GM12864 (cell line): ENCODE measurements around the gene CIPC.

Experiments
- DNase-seq: peaks from one replicate; pipeline ENCODE4 v3.0.0-alpha.2; 2011; ENCODE audit warnings: low read depth
- H3K4me3 ChIP-seq: 2 replicates; pipeline ENCODE4 v1.5.1; 2011; ENCODE audit warnings: mild to moderate bottlenecking, low read depth, low read length, control low read depth
- TF ChIP-seq, protein P1 (sequence below): IDR thresholded peaks from 2 replicates; pipeline ENCODE4 v1.5.1; 2011; ENCODE audit warnings: low read depth, mild to moderate bottlenecking, moderate library complexity, low read length, control low read depth, inconsistent platforms; ENCODE audit errors: missing control alignments

Gene CIPC

DNA sequence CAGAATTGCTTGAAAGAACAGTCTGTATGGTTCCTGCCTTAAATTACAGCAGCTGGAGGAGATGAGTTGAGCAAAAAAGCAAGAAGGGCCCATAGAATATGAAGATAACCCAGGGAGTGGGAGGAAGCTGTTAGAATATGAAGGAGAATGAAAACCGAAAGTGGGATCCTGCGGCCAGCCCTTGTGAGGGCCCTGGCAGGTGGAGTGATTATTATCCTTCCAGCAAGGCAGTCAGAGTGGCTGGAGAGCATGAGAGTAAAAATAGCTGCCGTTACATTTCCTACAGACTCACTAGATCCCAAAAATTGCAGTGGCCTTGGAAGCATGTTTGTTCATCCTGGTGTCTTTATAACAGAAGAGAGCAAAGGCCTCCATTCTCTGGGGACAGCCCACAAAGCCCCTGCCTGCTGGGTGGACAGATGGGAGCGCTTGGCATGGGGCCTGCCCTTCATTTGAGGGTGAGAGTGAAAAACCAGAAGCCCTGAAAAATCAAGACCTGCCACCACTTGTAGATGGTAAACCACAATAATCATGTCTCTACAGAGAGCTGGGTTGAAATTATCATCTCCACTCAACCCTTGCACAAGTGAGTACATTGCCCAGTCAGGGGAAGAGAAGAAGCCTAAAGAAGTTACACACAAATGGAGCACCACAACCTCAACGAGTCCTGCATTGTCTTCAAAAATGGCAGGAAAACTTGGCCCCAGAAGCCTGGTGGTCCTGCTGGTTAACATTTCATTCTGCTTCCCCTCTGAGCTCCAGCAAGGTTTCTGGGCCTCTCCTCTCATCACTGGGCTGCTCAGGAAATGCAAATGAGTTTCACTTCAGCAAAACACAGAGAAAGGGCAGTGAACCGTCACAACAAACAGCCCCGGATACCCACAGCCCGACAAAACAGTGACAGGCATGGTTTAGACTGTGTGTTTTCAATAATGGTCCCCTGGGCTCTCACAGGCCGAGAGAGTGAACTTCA, 23.0 kb downstream of the CIPC start:
- DNase-seq = peak; percentile 90
- peak overlapping the region; percentile 1; the same call in 1 of the 2 replicates for H3K4me3 ChIP-seq
- TF ChIP-seq, protein P1, sequence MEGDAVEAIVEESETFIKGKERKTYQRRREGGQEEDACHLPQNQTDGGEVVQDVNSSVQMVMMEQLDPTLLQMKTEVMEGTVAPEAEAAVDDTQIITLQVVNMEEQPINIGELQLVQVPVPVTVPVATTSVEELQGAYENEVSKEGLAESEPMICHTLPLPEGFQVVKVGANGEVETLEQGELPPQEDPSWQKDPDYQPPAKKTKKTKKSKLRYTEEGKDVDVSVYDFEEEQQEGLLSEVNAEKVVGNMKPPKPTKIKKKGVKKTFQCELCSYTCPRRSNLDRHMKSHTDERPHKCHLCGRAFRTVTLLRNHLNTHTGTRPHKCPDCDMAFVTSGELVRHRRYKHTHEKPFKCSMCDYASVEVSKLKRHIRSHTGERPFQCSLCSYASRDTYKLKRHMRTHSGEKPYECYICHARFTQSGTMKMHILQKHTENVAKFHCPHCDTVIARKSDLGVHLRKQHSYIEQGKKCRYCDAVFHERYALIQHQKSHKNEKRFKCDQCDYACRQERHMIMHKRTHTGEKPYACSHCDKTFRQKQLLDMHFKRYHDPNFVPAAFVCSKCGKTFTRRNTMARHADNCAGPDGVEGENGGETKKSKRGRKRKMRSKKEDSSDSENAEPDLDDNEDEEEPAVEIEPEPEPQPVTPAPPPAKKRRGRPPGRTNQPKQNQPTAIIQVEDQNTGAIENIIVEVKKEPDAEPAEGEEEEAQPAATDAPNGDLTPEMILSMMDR = no peak

DNA sequence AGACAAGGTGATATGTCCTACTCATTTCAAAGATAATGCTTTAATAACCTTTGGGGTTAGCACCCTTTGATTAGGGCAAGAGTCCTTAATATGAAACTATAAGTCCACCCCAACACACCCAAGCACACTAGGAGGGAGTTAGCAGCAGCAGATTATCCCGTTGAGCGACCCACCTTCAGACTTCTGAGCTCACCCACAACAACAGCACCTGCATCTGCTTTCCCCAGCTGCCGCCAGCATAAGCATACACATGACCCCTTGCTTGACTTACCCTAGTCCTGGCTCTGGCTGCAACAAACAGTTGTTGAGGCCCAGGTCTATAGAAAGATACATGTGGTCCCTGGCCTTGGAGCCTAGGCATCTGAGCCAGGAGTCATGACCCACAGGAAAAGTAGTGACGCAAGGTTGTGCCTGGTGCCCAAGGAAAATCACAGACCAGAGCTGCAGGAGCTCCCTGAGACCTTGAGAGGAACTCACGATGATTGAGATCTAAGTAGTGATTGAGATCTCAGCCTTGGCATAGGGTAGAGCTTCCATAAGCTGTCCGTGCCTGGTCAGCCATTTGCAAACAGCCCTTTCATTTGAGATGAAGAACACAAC, 24.6 kb downstream of the CIPC start:
- no peak overlapping the region for H3K4me3 ChIP-seq
- no peak for DNase-seq
- TF ChIP-seq, protein P1 = no peak

DNA sequence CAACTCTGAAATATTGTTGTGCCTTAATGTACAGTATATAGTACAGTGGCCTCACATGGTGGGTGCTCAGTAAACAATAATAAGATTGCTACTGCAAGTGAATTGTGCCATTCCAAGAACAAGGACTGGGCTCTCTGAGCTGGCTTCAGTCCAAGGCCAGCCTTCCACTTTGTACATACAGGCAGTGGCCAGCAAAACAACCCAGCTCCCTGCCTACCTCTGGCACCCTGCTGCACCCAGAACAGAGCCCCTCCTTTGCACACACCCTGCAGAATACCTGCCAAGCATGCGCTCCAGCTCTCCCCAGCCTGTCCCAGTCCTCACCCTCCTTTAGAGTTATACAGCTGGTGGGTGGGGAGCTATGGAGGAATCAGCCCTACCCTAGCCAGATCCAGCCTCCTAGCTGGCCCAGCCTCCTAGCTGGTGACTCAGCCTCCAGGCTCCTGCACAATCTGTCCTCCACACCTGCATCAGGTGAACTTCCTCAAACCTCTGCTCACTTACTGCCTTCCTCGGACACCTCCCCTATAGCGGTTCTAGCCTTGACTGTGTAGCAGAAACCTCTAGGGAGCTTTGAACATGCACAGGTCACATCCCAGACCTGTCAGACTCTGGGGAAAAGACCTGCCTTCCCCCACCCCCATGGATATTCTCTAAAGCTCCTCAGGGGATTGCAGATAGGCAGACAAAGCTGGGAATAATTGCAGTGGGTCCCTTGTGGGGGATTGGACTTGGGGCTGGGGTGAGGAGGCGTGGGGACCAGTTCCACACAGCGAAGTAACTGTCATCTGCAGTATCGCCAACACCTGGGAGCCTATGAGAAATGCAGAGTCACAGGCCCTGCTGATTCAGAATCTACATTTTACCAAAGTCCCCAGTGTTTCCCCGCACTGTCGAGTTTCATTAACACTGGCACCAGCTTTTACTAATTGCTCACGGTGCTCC, 25.6 kb downstream of the CIPC start:
- H3K4me3 ChIP-seq = no peak overlapping the region; the same call in 1 of the 2 replicates
- TF ChIP-seq, protein P1 = no peak
- no peak for DNase-seq

DNA sequence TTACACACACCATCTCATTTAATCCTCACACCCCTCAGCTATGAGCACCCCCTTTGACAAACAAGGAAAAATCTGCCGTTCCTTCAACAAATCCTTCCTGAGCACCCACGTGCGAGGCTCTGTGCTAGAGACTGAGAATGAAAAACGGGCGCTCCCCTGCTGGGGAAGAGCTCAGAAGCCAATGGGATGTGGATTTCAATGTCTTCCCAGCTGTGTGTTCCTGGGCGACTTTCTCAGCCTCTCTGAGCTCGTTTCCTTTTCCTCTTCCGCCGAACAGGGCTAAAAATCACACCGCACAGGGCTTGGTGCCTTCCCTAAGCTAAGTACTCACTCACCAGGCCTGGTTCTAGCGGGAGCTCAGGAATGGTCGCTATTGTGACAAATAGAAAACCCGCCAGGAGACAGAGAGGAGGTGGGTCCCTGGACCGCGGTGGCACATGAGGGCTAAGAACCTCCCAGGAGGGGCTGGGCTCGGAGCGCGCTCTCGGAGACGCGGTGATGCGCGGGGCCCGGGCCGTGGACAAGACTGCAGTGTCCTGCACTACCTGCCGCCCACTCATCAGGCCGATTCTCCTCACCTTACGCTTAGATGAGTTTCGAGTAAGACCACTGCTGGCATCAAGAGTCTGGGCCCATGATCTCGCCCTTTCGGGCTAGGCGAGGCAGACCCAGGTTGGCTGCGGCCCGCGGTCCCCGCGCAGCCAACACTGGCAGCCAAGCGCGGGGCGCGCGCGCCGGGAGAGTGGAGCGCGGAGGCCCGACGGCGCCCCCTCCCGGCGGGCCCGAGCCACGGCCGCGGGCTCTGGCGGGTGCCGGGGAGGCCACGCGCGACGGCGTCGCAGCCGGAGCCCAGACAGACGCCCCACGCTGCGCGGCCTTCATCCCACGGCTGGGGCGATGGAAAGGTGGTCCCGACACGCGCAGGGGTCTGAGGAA, 26.6 kb downstream of the CIPC start:
- DNase-seq = no peak
- H3K4me3 ChIP-seq = peak overlapping the region; percentile 47
- TF ChIP-seq, protein P1 = peak; percentile 62

DNA sequence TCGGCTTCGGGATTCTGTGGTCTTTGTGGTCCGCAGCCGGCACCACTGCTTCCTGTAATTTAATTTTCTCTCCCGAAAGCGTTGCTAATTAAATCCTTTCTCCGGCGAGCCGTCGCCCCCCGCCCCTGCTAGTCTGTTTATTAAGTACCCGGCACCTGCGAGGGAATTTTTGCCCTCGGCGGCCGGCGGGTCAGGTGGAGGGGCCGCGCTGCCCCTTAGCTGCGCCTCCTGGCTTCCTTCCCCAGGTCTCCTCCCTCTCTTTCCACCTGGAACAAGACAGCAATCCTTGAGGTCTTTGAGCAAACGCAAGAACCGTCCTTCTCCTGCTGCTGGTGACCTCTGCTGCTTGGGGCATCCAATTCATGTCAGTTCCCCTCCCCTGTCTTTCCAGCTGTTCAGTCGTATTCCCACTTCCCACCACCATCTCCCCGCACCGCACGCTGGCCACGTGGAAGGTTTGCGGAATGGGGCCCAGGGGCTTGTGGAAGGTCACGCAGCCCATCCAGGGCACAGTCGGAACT, 27.3 kb downstream of the CIPC start:
- DNase-seq = no peak
- TF ChIP-seq, protein P1 = peak; percentile 7
- H3K4me3 ChIP-seq = peak overlapping the region; percentile 2; the same call in 1 of the 2 replicates
